Stimulated activated CD8-positive, alpha-beta memory T cell treated with anti-CD3 and anti-CD28 coated beads, Interleukin-7, amount 100 ng/mL, for 1 hour (primary cell): ENCODE measurements around the gene SCYGR2.

ENCODE experiments used
- DNase-seq, 2 donors: peaks; one replicate each; pipeline ENCODE4 v3.0.0-alpha.2; 2020; ENCODE audit warnings: low read depth in 2 of 2

SCYGR2 gene

DNA sequence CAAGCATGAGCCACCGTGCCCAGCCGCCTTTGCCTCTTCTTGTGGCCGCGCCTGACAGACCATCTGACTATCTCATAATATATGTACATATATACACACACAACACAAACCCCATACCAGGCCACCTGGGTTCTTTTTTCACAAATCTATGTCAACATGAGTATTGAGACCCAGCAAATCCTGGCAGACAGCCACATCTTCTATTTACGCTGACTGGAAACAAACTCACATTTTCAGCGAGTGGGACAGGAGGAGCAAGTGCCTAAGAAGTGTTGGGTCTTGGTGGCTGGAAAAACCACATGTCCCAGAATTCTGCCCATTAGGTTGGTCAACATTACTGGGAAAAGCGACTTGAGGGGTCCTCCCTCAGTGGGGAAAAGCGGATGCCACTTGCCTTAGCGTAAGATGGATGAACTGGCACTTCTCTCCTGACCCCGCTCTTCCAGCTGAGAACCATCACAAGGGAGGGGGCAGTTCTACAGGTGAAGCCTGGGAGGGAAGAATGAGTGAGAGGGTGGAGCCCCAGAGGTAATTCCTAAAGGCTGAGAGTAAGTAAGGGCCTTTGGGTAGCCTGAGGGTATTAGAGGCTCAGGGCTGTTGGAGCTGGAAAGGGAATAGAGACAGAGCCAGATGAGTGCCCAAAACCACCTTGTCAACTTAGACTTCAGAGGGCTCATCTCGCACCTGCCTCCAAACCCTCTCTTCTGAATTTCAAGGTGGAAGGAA is 14.0 kb downstream of the SCYGR2 start:
- no peak for DNase-seq

DNA sequence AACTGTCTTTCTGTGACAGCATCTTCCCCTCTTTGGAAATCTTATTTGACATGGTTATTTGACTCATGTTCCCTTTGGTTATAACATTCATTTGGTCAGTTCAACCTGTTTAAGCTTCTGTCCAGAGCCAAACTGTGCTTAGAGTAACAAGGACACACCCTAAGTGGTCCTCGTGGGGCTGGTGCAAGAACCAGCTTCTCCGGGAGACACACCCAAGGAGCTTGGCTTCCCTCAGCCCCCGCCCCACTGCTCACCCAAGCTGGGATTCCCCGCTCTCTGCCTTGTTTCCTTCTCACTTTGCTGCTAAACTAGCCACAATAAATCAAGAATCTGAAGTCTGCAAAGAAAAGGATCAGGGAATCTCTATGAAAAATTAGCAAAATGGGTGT is 14.6 kb downstream of the SCYGR2 start:
- no peak for DNase-seq

DNA sequence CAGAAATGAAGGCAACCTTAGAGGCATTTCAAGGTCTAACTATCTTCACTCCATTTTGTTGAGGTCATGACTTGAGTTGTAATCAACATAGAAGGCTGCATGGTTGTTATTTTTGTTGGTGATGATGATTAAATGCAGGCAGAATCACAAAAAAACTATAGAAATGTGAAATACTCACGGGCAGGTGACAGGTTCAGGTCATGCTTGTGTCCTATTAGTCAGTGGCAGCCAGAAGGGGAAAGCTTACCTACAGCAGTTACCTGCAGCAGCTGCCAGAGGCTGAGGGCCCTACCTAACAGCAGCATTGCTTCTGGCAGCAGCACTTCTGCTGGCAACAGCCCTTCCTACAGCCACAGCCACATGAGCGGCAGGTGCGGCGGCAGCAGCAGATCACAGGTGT is 15.6 kb downstream of the SCYGR2 start:
- no peak for DNase-seq

DNA sequence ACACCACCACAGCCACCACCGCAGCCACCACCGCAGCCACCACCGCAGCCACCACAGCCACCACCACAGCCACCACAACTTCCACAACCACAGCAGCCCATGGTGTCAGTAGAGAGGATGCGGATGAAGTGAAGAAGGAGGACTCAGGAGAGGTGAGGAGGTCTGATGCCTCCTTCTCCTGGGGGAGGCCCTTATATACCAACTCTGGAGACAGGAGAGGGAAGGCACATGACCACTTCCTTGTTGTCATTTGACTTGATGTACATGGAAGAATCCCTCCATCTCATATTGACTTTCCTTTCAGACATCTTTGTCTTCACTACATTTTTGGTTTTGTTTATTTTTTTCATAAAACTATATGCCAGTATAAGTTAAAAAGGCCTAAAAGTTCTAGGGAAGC is 16.0 kb downstream of the SCYGR2 start, which contains the start of gene SCYGR3:
Gene SCYGR3 (minus strand): TSS at position 101 of the 400 bp plus-strand sequence. CDS start 0 bp downstream, at position 101.
- DNase-seq = no peak

DNA sequence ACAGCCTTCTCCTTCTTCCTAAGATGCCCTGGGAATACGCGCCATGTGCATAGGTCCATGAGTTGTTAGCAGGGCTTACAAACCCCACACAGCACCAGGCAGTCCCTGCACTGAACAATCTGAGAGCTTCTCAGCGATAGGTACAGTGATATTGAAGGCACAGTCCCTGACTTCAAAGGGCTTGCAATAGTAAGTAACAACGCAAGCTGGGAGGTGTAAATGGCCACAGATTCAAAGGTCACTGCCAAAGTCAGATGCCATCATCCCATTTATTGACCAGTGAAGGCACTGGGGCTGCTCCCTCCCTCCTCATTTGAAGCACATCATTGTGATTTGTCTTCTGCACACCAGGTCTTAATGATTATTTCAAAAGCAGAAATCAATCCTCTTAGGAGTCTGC is 16.5 kb downstream of the SCYGR2 start:
- DNase-seq = no peak

DNA sequence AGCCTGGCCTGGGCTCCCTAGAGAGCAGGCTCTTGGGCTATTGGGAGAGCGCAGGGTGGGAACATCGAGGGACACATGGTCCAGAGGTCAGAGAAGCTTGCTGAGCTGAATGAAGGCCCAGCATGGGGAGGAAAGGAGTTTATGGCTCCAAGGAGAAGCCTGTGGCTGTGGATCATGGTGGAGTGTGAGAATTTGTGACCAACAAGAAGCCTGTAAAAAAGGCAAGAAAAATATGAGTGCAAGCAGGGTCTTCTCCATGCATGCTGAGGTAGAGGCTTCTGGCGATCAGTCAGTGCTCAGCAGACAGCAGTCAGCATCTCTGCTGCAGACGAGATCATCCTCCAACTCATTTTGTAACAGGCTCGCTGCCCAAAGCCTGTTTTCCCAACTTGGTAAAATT is 17.2 kb downstream of the SCYGR2 start:
- no peak for DNase-seq

DNA sequence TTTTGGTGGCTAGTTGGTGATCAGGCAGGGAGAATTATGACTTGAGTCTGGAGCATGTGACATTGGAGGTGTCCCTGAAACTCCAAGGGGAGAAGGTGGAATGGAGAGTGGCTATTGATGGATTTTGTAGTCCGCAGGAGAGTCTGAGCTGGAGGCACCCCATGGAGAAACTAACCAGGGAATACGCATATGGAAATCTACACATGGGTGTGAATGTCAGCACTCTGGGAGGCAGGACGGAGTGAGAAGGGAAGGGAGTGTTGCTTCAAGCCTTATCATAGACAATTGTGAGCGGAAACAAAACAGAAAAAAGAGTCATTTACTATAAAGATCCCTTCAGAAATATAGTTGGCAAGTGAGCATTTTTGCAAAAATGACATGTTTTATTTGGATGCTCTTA is 17.9 kb downstream of the SCYGR2 start:
- no peak for DNase-seq

DNA sequence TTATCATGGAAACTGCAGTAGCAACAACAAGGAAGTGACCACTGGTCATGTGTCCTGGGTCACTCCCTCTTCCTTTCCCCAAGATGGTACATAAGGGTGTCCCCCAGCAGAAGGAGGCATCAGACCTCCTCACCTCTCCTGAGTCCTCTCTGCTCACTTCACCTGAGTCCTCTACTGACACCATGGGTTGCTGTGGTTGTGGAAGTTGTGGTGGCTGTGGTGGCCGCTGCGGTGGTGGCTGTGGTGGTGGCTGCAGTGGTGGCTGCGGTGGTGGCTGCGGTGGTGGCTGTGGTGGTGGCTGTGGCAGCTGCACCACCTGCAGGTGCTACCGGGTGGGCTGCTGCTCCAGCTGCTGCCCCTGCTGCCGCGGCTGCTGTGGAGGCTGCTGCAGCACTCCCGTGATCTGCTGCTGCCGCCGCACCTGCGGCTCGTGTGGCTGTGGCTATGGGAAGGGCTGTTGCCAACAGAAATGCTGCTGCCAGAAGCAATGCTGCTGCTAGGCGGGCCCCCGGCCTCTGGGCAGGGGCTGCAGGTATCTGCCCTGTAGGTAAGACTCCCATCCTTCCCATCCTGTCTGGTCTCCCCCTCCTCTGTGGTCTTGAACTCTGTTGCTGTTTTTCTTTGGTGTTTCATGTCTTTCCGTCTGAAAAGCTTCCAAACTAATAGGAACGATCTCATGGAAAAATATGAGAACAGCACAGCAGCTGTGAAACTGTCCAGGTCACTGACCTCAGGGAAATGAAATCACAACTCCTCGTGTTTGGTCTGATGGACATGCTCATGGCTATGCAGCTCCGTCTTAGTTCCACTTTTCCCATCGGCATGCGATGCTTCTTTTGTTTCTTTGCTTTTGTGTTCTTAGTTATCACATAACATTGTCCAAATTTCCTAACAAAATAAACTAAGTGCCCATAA is 18.9 kb downstream of the SCYGR2 start, which contains the start of gene SCYGR4:
Gene SCYGR4 (plus strand): TSS at position 183 of the 915 bp plus-strand sequence. CDS start 0 bp downstream, at position 183.
- DNase-seq = no peak

DNA sequence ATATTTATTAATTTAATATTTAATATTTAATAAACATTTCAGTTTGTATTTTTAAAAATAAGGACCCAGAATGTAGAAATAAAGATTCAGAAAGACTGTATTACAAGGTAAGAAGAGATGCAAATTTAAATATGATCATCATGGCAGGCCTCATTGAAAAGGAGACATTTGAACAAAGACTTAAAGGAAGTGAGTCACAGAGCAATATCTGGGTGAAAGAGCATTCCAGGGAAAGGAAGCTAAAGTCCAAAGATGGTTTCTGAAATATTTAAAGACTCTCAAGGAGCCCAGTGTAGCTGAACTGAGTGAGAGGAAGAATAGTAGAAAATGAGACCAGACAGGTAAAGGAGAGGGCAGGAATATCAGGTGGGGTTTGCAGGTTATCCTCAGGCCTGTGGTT is 24.5 kb downstream of the SCYGR2 start:
- DNase-seq = no peak

DNA sequence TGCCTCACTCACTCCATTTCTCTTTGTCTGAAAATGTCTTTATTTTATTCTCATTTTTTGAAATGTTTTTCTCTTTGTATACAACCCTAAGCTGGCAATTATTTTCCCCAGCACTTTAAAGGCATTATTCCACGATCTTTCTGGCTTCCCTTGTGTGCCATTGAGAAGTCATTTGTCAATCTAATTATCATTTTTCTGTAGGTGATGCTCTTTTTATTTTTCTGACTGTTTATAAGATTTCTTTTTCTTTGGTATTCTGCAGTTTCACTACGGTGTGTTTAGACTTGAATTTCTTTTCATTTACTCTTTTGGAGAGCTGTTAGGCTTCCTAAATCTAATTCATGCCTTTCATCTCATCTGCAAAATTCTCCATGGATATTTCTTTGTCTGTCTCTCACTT is 26.7 kb downstream of the SCYGR2 start:
- no peak for DNase-seq

DNA sequence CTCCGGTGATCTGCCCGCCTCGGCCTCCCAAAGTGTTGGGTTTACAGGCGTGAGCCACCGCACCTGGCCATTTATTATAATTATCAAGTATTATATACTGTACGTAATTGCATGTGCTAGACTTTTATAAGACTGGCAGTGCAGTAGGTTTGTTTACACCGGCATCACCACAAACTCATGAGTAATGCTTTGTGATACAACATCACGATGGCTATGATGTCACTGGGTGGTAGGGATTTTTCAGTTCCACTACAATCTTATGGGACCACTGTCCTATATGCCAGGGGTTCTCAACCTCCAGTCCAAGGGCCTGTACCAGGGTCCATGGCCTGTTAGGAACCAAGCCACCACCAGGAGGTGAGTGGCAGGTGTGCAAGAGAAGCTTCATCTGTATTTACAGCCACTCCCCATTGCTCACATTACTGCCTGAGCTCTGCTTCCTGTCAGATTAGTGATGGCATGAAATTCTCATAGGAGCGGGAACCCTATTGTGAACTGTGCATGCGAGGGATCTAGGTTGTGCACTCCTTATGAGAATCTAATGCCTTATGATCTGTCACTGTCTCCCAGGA is 28.0 kb downstream of the SCYGR2 start:
- DNase-seq = no peak

DNA sequence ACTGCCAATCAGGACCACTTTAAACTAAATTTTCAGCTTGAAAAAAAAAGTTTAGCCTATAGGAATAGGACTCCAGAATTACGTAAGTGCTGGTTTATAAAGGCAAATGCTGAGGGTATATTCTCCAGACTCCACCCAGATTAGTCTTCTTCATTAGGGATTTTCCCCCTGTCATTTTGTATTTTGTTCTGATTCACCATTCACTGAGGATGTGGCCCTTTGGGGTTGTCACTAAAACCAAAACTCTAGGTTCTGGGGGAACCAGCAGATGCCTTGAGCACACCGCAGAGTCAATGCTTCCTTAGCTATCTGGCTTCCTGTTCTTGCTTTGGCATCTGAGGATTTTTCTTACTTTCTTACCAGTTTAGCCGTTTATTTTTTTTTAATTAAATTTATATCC is 29.1 kb downstream of the SCYGR2 start:
- no peak for DNase-seq

DNA sequence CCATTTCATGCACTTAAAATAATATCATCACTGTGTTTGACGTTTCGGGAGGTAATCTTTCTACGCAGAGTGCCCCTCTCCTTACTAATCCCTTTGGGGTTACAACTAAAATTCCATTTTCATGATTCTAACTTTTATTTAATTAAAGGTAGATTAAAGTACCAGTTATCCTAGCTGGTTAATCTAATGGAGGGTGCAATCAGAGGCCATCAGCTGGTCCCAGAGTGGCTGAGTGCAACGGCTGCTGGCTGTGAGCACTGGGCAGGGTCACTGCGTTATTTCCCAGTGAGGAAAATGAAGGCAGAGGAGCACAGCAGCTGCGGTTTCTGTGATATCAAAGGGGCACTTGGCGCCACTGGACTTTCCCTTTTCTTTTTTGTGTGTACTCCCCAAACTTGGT is 30.7 kb downstream of the SCYGR2 start:
- DNase-seq = no peak

DNA sequence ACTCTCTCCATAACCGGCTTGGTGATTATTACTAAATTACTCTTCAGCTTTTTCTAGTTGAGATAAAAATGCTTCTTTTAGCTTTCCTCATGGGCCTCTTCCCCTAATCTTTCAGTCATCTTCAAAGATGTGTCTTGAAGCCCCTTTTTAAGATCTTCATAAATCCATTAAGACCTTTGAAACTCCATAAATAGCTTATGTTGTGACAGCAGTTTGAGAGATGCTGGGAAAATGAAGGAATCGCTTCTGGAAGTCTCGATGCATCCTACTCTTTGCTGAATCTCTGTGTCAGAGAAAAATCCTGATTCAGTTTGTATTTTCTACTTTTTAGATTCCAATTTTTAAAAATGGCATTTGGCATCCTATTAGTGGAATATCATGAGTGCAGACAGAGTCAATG is 31.6 kb downstream of the SCYGR2 start:
- no peak for DNase-seq

DNA sequence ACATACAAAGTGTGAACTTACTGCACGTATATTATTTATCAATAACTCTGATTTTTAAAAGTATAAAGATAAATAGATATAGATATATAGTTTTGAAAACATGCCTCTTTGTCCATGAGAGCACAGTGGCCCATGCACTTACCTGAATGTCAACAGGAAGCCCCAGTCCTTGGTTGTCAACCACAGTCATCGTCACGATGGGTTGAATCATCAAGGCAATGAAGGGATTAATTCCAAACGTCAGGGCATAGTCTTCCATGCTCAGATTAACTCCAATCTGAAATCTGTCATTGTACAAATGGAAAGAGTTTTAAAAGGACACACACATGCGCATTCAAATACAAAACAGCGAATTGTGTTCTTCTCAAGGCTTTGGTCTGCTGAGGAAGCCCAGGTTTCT is 34.1 kb downstream of the SCYGR2 start:
- no peak for DNase-seq

DNA sequence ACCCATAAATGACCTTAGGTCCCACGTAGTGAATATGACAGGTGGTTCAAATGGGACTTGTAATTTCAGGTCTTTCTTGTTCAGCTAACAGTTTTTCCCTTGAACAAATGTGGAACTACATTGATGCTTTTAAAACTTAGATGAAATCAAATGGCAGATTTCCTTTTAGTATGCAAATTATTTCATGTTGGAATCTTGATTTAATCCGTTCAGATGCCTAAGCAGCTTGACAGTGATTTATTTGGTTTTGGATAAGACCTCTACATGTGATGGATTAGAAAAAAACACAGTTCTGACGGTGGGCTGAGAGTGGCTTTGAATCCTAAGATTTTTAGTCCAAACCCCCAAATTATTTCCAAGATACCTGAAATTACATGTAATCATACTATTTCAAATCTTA is 35.5 kb downstream of the SCYGR2 start:
- DNase-seq = no peak

DNA sequence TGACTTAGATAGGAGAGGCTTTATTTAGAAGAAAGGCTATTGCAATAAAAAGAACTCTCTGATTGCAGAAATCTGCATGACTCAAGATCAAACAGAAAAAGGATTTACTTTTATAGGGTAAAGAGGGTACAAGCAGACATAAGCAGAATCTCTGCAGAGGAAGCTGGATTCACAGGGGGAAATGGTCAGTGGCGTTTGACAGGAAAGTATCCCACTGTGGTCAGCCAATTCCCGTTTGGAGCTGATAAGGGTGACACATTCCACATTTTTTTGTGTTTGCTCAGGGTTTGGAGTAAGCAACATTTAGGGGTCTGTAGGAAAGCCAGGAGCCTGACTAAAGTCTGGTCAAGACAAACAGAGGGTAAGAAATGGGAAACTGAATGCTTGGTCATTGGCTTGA is 44.0 kb downstream of the SCYGR2 start:
- DNase-seq = no peak

DNA sequence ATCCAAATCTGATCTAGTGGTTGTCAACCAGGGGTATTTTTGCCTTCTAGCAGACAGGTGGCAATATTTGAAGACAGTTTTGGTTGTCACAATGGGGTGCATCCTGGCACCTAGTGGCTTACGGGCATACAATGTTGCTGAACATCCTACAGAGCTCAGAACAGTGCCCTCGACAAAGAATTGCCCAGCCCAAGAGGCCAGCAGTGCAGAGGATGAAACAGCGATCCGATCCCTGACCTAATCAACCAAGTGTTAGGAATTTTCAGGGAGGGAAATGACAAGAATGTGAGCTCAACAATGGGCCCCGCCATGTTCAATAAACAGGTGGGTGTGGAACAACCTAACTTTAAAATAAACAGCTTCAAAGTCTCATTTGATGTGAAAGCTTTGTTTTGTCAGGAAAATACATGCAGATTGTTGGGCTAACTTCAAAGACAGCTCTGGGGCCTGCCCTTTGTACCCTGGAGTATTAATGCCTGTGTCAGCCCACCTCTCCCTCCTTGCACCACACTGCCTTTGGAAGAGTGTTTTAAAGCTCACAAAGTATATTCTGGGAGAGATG is 45.4 kb downstream of the SCYGR2 start:
- DNase-seq = no peak
